Transverse colon (tissue), 4 donors: ENCODE results near the gene RELN. TPM values are rescaled to one million over a fixed set of nuclear protein-coding genes. Genes with fewer than 3 reads are reported as not detected.

ENCODE experiments used
- DNase-seq: peaks from one replicate; pipeline ENCODE4 v3.0.0-alpha.2; 2019
- H3K27ac ChIP-seq, 4 donors: fragments of 200-600 bp; sonication (generic); 2 replicates each; pipeline ENCODE4 v1.5.1; 2016 to 2018; ENCODE audit warnings: inconsistent platforms in 4 of 4
- H3K27me3 ChIP-seq: fragments of 200-600 bp; sonication (generic); 2 replicates; pipeline ENCODE4 v1.5.1; 2017; ENCODE audit warnings: inconsistent platforms
- H3K36me3 ChIP-seq, 4 donors: fragments of 200-600 bp; sonication (generic); 2 replicates each; pipeline ENCODE4 v1.5.1; 2017 to 2019; ENCODE audit warnings: inconsistent platforms in 4 of 4
- H3K4me1 ChIP-seq, 4 donors: fragments of 200-600 bp; sonication (generic); 2 replicates each; pipeline ENCODE4 v1.5.1; 2017 to 2020; ENCODE audit warnings: inconsistent platforms in 4 of 4
- H3K4me3 ChIP-seq, 4 donors: fragments of 200-600 bp; sonication (generic); 1 replicate in 1 of 4; 2 replicates in 3 of 4; pipeline versions ENCODE4 v1.5.1 to v1.6.1; 2017 to 2019; ENCODE audit warnings: inconsistent platforms in 4 of 4
- H3K9me3 ChIP-seq, 2 donors: fragments of 200-600 bp; sonication (generic); 2 replicates each; pipeline ENCODE4 v1.5.1; 2017 to 2019; ENCODE audit warnings: inconsistent platforms in 2 of 2
- CTCF ChIP-seq, 5 experiments: fragments of 200-600 bp in 3 of 5; fragments of 450-650 bp in 2 of 5; sonication (generic) in 3 of 5; IDR thresholded peaks; 1 replicate in 2 of 5; 2 replicates in 3 of 5; pipeline ENCODE4 v1.5.1; 2016 to 2017; ENCODE audit warnings: antibody characterized with exemption in 5 of 5, inconsistent platforms in 3 of 5, mild to moderate bottlenecking in 2 of 5, moderate library complexity in 1 of 5
- EP300 ChIP-seq: sonication (generic); formaldehyde crosslinking; IDR thresholded peaks from one replicate; pipeline ENCODE4 v1.6.1; 2017; ENCODE audit warnings: antibody characterized with exemption, low read depth
- POLR2A ChIP-seq: fragments of 450-650 bp; IDR thresholded peaks from one replicate; pipeline ENCODE4 v1.6.1; 2016; ENCODE audit warnings: antibody characterized with exemption, mild to moderate bottlenecking, moderate library complexity
- POLR2AphosphoS5 ChIP-seq, 3 donors: sonication (generic); formaldehyde crosslinking; IDR thresholded peaks; one replicate each; pipeline ENCODE4 v1.6.1; 2016; ENCODE audit warnings: antibody characterized with exemption in 3 of 3
- WGBS, 2 donors: methylation state at CpG; one replicate each; pipeline ENCODE4 v1.1.5; 2018; ENCODE audit warnings: low coverage in 1 of 2; 5-methylcytosine and 5-hydroxymethylcytosine counted together
- in situ Hi-C, 4 donors: fragments of 200-750 bp; cut with MboI; loops; one replicate each; pipeline versions ENCODE4 v1.15.0 to v1.15.1; 2017; ENCODE audit warnings: low sequenced_read_pairs in 3 of 4, low pct_ligation_motif_present in 1 of 4, low pct_unique_long_range_greater_than_20kb in 1 of 4
- intact Hi-C: fragments of 100-400 bp; cut with DNase I; formaldehyde crosslinking; loops from one replicate; pipeline ENCODE4 v1.15.1; 2023; ENCODE audit warnings: low total_unique reads
- total RNA-seq, 4 donors: library from RNA; depleted of rRNA; stranded (reverse); fragments of >200 nt; gene quantifications; one replicate each; pipeline ENCODE4 v1.1.0, GENCODE V29; 2016

The RELN gene
- total RNA-seq, 4 donors from 2014 or later = 1.00 to 2.7 (median 1.5) TPM; not detected in 1

- Histone ChIP-seq H3K27me3 (no peaks in the 10 kb centered on the region), H3K9me3 (no peaks in the 10 kb centered on the region), H3K4me3 (no peak overlapping the region), H3K36me3 (no peaks in the 10 kb centered on the region), H3K4me1 (no peaks in the 10 kb centered on the region), H3K27ac (no peak overlapping the region)
- WGBS, 2 donors = 59 to 92% methylated on average over 2 of the region's 2 CpGs
- intact Hi-C loops = no loop called here
- in situ Hi-C loops = no loop called here
- TF ChIP-seq EP300 (no peak), CTCF (IDR thresholded peaks at IDR 0.05) (no peak), POLR2A (no peak), POLR2AphosphoS5 (IDR thresholded peaks at IDR 0.05) (no peak)
- no peak for DNase-seq
Measured at GRCh38 chr7:103772171-103772773, 217.2 kb downstream of the RELN start.

- Histone ChIP-seq H3K36me3 (no peaks in the 10 kb centered on the region), H3K27ac (no peak overlapping the region), H3K4me1 (no peaks in the 10 kb centered on the region), H3K4me3 (no peak overlapping the region), H3K27me3 (no peaks in the 10 kb centered on the region), H3K9me3 (no peaks in the 10 kb centered on the region)
- WGBS, 2 donors = 85 to 91% methylated on average over 1 to 2 of the region's 2 CpGs
- no peak for DNase-seq
- in situ Hi-C loops = no loop called here
- no peak for TF ChIP-seq CTCF (IDR thresholded peaks at IDR 0.05)
- TF ChIP-seq EP300 = no peak
- no peak for TF ChIP-seq POLR2A
- TF ChIP-seq POLR2AphosphoS5 (IDR thresholded peaks at IDR 0.05) = no peak
- intact Hi-C loops = no loop called here
Measured at GRCh38 chr7:103771294-103771693, 218.2 kb downstream of the RELN start.

GRCh38 chr7:103766660-103767059 lies 222.8 kb downstream of the RELN start:
- 39% methylated on average over 5 of the region's 5 CpGs; no CpG with 5 or more reads in 1 of the 2 donors for WGBS, 2 donors
- intact Hi-C loops (no loop called here), in situ Hi-C loops (no loop called here)
- TF ChIP-seq CTCF (IDR thresholded peaks at IDR 0.05) (no peak), EP300 (no peak), POLR2A (no peak), POLR2AphosphoS5 (IDR thresholded peaks at IDR 0.05) (no peak)
- no peak for DNase-seq
- no peaks in the 10 kb centered on the region for H3K36me3 ChIP-seq
- H3K27me3 ChIP-seq = no peaks in the 10 kb centered on the region
- no peak overlapping the region for H3K27ac ChIP-seq
- no peaks in the 10 kb centered on the region for H3K4me1 ChIP-seq
- H3K9me3 ChIP-seq = no peaks in the 10 kb centered on the region
- no peak overlapping the region for H3K4me3 ChIP-seq

- Histone ChIP-seq H3K27me3 (no peaks in the 10 kb centered on the region), H3K4me3 (no peak overlapping the region), H3K36me3 (no peaks in the 10 kb centered on the region), H3K4me1 (no peaks in the 10 kb centered on the region), H3K9me3 (no peaks in the 10 kb centered on the region), H3K27ac (no peak overlapping the region)
- DNase-seq = no peak
- in situ Hi-C loops (no loop called here), intact Hi-C loops (no loop called here)
- TF ChIP-seq POLR2A (no peak), POLR2AphosphoS5 (IDR thresholded peaks at IDR 0.05) (no peak)
- 61 to 80% methylated on average over 1 to 3 of the region's 3 CpGs for WGBS, 2 donors
Measured at GRCh38 chr7:103765901-103766300, 223.6 kb downstream of the RELN start.

GRCh38 chr7:103764901-103765300 lies 224.6 kb downstream of the RELN start:
- 79 to 83% methylated on average over 5 to 8 of the region's 8 CpGs for WGBS, 2 donors
- H3K9me3 ChIP-seq = no peaks in the 10 kb centered on the region
- H3K4me3 ChIP-seq = no peak overlapping the region
- in situ Hi-C loops (no loop called here), intact Hi-C loops (no loop called here)
- no peaks in the 10 kb centered on the region for H3K4me1 ChIP-seq
- TF ChIP-seq CTCF (IDR thresholded peaks at IDR 0.05) (no peak), EP300 (no peak), POLR2A (no peak), POLR2AphosphoS5 (IDR thresholded peaks at IDR 0.05) (no peak)
- no peak for DNase-seq
- no peaks in the 10 kb centered on the region for H3K27me3 ChIP-seq
- H3K27ac ChIP-seq = no peak overlapping the region
- H3K36me3 ChIP-seq = no peaks in the 10 kb centered on the region
